ENCODE data around the gene LZTR1. TPM values are rescaled to one million over a fixed set of nuclear protein-coding genes. Genes with fewer than 3 reads are reported as not detected.

Gene LZTR1
- total and polyA plus RNA-seq, 10 of the 15 experiments (the other 5 are each of a cell fraction or from before 2014, with no cell fraction given), result 0.82 to 50.3 (median 19.3) TPM

DNA sequence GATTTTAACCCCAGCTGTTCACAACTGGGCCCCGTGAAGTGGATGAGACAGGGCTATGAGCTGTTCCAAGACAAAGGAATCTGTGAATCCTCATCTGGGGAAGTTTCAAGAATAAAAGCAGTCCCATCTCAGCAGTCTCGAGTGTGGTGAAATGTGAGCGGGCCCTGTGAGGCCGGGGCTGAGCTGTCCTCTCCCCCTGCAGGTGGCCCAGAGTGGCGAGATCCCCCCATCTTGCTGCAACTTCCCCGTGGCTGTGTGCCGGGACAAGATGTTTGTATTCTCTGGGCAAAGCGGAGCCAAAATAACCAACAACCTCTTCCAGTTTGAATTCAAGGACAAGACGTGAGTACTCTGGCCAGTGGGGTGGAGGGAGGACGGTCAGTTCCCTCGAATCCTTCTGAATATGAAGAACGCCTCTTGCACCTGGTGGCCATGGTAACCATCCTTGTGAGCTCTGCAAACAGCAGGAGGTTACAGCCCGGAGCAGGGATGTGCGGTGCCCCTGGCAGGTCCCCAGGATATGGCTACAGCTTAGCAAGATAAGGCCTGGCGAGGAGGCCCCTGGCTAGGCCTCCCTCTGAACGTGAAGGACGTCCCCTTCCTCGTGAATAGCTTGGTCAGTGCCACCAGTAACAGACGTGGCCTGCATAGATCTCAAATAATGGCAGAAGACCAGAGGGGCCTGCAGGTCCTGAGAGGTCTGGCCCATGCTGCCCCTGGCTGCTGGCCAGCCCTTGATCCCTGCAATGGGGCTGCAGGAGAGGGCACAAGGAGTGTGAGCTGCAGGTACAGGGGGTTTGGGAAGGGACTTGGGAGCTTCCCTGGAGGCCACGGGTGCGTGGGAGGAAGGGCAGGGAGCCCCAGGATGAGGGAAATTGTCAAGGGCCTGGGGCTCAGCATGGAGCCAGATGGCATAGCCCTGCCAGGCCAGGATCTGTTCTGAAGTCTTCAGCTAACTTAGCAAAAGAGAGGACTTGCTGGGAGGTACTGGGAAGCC, 8.4 kb downstream of the LZTR1 start:
- in situ Hi-C loops (cut with MboI) (no loop called here), intact Hi-C loops (cut with micrococcal nuclease; ENCODE audit: unreplicated experiment) (no loop called here)
- ChIA-PET POLR2A (interaction anchor here (1.0 to 1.7 kb wide), 2 partner anchors 8 to 9 kb away, joined by 3 to 5 read pairs; partner anchors contain the start of gene LZTR1), SMC1A (ENCODE audit: uncharacterized antibody, unreplicated experiment) (no interaction called here), RAD21 (ENCODE audit: unreplicated experiment) (no interaction called here), CTCF (no interaction called here)
- Histone ChIP-seq H3K9me3 (replicated peaks; ENCODE audit: control insufficient read depth, insufficient read depth, low read length) (no peaks in the 10 kb centered on the region), H3K27me3 (replicated peaks in 1 of 2; ENCODE audit: control insufficient read depth in 2 of 2, insufficient read depth in 2 of 2, low read length in 1 of 2) (no peaks in the 10 kb centered on the region), H3K79me2 (ENCODE audit: control insufficient read depth, insufficient read depth, low read length) (no peaks in the 10 kb centered on the region), H3K27ac (ENCODE audit: control insufficient read depth, insufficient read depth) (no peak overlapping the region), H4K20me1 (ENCODE audit: control insufficient read depth, insufficient read depth) (no peaks in the 10 kb centered on the region), H3K36me3 (ENCODE audit: control insufficient read depth in 2 of 2, insufficient read depth in 2 of 2, low read length in 1 of 2) (peaks cover 0 to 3% of the 10 kb centered on the region in 2 experiments; a peak in 2 of 4 replicates), H3K9ac (ENCODE audit: control insufficient read depth, insufficient read depth, low read length) (no peak overlapping the region), H3K4me2 (ENCODE audit: control insufficient read depth, insufficient read depth) (no peak overlapping the region), H3K4me1 (ENCODE audit: control insufficient read depth, insufficient read depth, low read length) (no peaks in the 10 kb centered on the region), H3K4me3 (no peak overlapping the region), H2AFZ (ENCODE audit: control insufficient read depth, low read depth, low read length) (no peak overlapping the region)
- BruUV-seq (replicated peaks), result no TSS peak
- FAIRE-seq (no peak), DNase-seq (ENCODE audit: low read depth, low spot score) (no peak), ATAC-seq (no peak)
- TF ChIP-seq NFYB (IDR thresholded peaks at IDR 0.05; ENCODE audit: insufficient read depth, low read depth, low read length), result no peak
- TF ChIP-seq, protein P1, sequence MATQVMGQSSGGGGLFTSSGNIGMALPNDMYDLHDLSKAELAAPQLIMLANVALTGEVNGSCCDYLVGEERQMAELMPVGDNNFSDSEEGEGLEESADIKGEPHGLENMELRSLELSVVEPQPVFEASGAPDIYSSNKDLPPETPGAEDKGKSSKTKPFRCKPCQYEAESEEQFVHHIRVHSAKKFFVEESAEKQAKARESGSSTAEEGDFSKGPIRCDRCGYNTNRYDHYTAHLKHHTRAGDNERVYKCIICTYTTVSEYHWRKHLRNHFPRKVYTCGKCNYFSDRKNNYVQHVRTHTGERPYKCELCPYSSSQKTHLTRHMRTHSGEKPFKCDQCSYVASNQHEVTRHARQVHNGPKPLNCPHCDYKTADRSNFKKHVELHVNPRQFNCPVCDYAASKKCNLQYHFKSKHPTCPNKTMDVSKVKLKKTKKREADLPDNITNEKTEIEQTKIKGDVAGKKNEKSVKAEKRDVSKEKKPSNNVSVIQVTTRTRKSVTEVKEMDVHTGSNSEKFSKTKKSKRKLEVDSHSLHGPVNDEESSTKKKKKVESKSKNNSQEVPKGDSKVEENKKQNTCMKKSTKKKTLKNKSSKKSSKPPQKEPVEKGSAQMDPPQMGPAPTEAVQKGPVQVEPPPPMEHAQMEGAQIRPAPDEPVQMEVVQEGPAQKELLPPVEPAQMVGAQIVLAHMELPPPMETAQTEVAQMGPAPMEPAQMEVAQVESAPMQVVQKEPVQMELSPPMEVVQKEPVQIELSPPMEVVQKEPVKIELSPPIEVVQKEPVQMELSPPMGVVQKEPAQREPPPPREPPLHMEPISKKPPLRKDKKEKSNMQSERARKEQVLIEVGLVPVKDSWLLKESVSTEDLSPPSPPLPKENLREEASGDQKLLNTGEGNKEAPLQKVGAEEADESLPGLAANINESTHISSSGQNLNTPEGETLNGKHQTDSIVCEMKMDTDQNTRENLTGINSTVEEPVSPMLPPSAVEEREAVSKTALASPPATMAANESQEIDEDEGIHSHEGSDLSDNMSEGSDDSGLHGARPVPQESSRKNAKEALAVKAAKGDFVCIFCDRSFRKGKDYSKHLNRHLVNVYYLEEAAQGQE (IDR thresholded peaks at IDR 0.05; ENCODE audit: low read depth, low read length), result no peak
- no peak for TF ChIP-seq NFXL1 (IDR thresholded peaks at IDR 0.05; ENCODE audit: borderline replicate concordance)
- no peak for TF ChIP-seq MYC (IDR thresholded peaks at IDR 0.05; ENCODE audit: insufficient read depth, insufficient read length, insufficient replicate concordance, low read length, severe bottlenecking)
- no peak for TF ChIP-seq WRNIP1 (IDR thresholded peaks at IDR 0.05; ENCODE audit: borderline replicate concordance, low read depth, low read length)
- no peak for TF ChIP-seq ZNF24 (IDR thresholded peaks at IDR 0.05)
- WGBS (ENCODE audit: insufficient coverage, insufficient replicate concordance, low lambda C conversion rate, missing lambda C conversion rate), result 83% methylated on average over 21 of the region's 21 CpGs
